RWPE1 (cell line): ENCODE data around the gene GPRC5B.

Source experiments
- CTCF ChIA-PET: fragments of 350-600 bp; sonication (Branson Sonifier 250); formaldehyde crosslinking; extraction: SDS; loops from one replicate; lab custom pipeline; 2021; lab: Yijun Ruan, JAX
- POLR2A ChIA-PET: fragments of 400-600 bp; formaldehyde crosslinking; extraction: SDS; loops from one replicate; lab custom pipeline; 2020; ENCODE audit warnings: antibody characterized with exemption; ENCODE audit not compliant: low non-redundant PET; lab: Yijun Ruan, JAX
- DNase-seq: peaks from one replicate; pipeline ENCODE4 v3.0.0; 2012; ENCODE audit warnings: low spot score
- H3K27ac ChIP-seq: fragments of 450-650 bp; 2 replicates; pipeline ENCODE4 v1.5.1; 2017
- CTCF ChIP-seq: fragments of 450-650 bp; conservative IDR thresholded peaks from 2 replicates; pipeline ENCODE4 v1.5.1; 2017; ENCODE audit warnings: low read depth, mild to moderate bottlenecking

The GPRC5B gene

DNA sequence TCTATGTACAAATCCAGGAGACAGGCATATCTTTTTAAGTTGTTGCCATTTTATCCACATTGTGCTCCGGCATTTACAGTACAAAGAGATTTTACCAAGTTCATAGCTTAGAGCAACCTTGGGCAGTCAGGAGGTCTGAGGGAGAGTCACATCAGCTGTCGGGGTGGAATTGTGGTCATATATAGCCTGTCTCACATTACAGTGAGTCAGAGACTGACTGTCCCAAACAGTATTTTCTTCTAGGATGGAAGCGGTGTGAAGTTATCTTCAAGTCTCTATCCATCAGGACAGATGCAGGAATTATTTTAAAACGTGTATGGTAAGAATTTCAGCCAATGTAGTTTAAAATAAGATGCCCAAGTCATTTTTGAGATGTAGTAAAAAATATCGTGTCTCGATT lies 53.0 kb downstream of the GPRC5B start:
- ChIA-PET CTCF (no interaction called here), POLR2A (no interaction called here)
- H3K27ac ChIP-seq = no peak overlapping the region
- peak; percentile 9 for DNase-seq
- no peak for TF ChIP-seq CTCF

DNA sequence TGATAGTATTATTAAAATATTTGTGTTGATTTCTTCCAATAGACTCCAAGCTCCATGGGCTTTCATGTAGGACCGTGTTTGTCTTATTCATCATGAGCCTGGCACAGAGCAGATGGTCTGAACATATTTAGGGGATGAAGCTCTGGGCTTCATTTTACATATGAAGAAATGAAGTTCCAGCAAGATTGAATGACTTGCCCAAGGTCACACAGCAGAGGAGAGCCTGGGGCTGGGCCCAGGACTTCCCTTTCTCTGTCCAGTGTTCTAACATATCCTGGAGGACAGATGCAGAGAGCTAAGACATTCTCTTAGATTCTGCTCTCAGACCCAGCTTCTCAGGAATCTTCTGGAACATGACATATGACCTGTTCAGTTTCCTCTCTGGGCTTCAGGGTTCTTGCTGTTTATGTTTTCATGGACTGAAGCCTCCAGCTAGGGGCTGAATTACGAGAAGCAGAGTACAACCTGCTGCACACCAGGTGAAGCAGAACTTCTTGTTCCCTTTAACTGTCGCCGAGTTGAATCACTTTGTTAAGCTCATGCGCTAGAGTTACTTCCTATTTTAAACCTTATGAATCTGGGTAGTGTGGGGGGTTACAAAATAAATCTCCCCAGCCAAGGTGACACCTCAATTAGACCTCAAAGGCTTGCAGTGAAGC lies 53.6 kb downstream of the GPRC5B start:
- no peak for DNase-seq
- ChIA-PET POLR2A (no interaction called here), CTCF (interaction anchor here (0.5 to 0.6 kb wide), 3 partner anchors 49 to 247 kb away, joined by 3 read pairs; no protein-coding TSS in a partner anchor)
- no peak for TF ChIP-seq CTCF
- H3K27ac ChIP-seq = no peak overlapping the region

DNA sequence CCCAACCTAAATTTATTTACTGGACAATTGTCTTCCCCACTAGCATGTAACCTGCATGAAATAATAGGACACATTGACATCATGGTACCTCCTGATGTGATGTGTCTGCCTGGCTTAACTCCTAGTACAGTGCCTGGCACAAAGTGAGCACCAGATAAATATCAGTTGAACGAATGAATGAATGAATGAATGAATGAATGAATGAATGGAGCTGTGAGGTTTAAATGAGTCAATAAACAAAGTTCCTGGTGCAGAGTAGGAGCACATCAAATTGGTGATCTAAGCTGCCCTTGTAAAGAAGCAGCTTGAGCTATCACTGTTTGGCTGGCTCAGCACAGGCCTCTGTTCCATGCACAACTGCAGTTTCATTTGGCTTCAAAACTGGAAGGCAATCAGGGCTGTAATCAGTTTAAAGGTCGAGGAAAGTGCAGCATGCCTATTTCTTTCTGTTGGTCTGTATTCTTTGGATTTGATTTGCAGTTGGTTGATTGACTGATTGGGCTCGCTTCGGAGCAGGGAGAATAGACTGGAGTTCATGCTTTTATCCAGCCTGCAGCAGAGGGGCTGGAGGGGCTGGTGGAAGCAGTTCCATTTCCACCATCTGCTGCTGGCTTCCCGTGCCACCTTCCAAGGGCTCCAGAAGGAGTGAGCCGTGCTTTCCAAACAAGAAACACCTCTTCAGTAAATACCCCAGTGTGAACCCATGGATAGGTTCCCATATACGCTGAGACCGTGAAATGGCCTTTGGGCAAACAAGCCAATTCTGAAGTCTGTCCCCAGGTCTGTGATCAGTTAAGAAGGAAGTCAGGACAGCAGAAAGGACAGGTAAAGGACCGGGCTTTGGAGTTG lies 54.6 kb downstream of the GPRC5B start:
- POLR2A ChIA-PET = no interaction called here
- CTCF ChIA-PET = interaction anchor here (0.6 kb wide), 1 partner anchor 50 kb away, joined by 3 read pairs; no protein-coding TSS in a partner anchor
- H3K27ac ChIP-seq = no peak overlapping the region
- no peak for DNase-seq
- TF ChIP-seq CTCF = no peak

DNA sequence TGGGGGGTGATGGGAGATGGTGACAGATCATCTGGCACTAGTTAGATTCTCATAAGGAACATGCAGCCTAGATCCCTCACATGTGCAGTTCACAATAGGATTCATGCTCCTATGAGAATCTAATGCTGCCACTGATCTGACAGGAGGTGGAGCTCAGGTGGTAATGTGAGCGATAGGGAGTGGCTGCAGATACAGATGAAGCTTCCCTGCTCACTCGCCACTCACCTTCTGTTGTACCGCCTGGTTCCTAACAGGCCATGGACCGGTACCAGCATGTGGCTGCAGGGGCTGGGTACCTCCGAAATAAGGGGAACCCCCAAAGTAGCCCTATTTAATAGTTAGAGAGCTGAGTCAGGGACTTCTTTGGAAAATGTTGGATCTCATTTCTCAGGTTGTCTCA lies 60.4 kb downstream of the GPRC5B start:
- ChIA-PET CTCF (interaction anchor here (0.8 kb wide), 1 partner anchor 152 kb away, joined by 3 read pairs; no protein-coding TSS in a partner anchor), POLR2A (interaction anchor here (0.6 kb wide), 1 partner anchor 127 kb away, joined by 4 read pairs; no protein-coding TSS in a partner anchor)
- H3K27ac ChIP-seq = no peak overlapping the region
- no peak for DNase-seq
- TF ChIP-seq CTCF = no peak

- no peak for TF ChIP-seq CTCF
- ChIA-PET POLR2A (no interaction called here), CTCF (no interaction called here)
- no peak overlapping the region for H3K27ac ChIP-seq
- DNase-seq = no peak
Measured at GRCh38 chr16:19823322-19823721, 61.3 kb downstream of the GPRC5B start.

DNA sequence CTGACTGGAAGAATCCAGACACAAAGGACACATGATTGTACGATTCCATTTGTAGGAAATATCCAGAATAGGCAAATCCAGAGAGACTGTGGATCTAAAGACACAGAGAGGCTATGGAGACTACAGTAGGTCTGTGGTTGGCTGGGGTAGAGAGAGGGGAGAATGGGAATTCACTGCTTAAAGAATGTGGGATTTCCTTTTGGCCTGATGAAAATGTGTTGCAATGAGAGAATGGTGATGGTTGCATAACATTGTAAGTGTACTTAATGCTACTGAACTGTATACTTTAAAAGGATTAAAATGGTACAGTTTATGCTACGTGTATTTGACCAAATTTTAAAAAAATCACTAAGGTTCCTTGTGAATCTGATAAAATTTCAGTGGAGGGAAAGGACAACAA lies 62.1 kb downstream of the GPRC5B start:
- no peak for DNase-seq
- no peak overlapping the region for H3K27ac ChIP-seq
- ChIA-PET POLR2A (no interaction called here), CTCF (no interaction called here)
- no peak for TF ChIP-seq CTCF
